ENCODE measurements around the gene PLCB4.

DNA sequence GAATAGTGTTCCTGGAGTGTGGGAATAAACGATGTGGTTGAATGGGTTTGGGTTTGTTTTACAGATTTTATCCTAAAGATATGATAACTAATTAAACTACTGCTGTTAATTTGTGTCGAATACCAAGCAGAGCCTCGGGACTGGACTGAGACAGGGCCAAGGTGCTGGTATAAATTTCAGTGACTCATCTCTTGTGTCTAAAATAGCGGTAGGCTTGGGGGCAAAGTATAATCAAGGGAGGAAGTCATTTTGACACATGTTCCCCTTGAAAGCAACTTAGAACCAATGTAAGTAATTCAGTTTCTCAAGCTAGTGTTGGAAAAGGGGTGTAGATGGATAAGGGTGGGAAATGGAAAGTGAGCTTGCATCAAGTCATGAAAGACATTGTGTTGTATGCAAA is 108.4 kb downstream of the PLCB4 start:
- TF ChIP-seq, protein P1, sequence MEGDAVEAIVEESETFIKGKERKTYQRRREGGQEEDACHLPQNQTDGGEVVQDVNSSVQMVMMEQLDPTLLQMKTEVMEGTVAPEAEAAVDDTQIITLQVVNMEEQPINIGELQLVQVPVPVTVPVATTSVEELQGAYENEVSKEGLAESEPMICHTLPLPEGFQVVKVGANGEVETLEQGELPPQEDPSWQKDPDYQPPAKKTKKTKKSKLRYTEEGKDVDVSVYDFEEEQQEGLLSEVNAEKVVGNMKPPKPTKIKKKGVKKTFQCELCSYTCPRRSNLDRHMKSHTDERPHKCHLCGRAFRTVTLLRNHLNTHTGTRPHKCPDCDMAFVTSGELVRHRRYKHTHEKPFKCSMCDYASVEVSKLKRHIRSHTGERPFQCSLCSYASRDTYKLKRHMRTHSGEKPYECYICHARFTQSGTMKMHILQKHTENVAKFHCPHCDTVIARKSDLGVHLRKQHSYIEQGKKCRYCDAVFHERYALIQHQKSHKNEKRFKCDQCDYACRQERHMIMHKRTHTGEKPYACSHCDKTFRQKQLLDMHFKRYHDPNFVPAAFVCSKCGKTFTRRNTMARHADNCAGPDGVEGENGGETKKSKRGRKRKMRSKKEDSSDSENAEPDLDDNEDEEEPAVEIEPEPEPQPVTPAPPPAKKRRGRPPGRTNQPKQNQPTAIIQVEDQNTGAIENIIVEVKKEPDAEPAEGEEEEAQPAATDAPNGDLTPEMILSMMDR (IDR thresholded peaks at IDR 0.05; ENCODE audit: insufficient read depth, low read length) = no peak
- no peak for TF ChIP-seq POLR2AphosphoS5 (IDR thresholded peaks at IDR 0.05; ENCODE audit: low read depth)
- no peak for TF ChIP-seq SPI1 (IDR thresholded peaks at IDR 0.05; ENCODE audit: borderline replicate concordance, low read depth)
